GM10266 (cell line): ENCODE results near the gene DSCAM.

Experiments used
- DNase-seq: peaks from one replicate; pipeline ENCODE4 v3.0.0; 2012; ENCODE audit errors: extremely low spot score
- CTCF ChIP-seq: IDR thresholded peaks from 2 replicates; pipeline ENCODE4 v1.5.1; 2012; ENCODE audit warnings: mild to moderate bottlenecking, low read depth; ENCODE audit not compliant: control insufficient read depth, insufficient read depth; ENCODE audit errors: missing control alignments

Gene DSCAM

DNA sequence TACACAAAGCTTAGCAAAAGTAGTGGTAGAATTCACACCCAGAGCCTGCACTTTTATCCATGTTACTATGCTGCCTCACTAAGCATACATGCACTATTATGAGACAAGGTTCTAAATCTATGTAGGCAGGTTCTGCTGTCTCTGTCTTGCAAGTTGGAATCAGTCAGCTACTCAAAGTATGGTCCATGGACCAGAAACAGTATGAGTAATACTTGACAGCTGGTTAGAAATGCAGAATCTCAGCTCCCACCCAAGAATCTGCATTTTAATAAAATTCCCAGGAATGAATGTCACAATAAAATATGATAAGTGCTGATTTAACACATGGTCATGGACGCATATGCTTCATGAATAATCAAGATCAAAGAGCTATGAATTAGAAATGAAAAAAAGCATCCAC is 50.5 kb downstream of the DSCAM start:
- no peak for DNase-seq
- no peak for TF ChIP-seq CTCF

DNA sequence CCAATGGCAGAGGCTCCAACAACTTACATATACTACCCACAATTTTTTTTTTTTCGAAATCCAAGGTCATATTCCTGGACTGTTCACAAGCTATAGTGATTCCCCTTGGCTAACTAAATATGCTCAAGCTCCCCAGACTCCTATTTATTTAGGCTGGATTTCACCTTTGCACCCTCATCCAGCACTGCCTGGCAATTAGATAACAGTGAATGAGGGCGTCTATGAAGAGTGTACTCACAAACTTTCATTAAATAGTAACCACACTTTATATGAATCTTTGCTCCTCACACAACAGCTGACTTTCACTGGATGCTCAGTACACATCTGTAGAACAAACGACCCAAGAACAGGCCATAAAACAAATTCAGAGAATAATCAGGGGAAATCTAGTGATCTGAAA is 51.6 kb downstream of the DSCAM start:
- no peak for DNase-seq
- TF ChIP-seq CTCF, result no peak

DNA sequence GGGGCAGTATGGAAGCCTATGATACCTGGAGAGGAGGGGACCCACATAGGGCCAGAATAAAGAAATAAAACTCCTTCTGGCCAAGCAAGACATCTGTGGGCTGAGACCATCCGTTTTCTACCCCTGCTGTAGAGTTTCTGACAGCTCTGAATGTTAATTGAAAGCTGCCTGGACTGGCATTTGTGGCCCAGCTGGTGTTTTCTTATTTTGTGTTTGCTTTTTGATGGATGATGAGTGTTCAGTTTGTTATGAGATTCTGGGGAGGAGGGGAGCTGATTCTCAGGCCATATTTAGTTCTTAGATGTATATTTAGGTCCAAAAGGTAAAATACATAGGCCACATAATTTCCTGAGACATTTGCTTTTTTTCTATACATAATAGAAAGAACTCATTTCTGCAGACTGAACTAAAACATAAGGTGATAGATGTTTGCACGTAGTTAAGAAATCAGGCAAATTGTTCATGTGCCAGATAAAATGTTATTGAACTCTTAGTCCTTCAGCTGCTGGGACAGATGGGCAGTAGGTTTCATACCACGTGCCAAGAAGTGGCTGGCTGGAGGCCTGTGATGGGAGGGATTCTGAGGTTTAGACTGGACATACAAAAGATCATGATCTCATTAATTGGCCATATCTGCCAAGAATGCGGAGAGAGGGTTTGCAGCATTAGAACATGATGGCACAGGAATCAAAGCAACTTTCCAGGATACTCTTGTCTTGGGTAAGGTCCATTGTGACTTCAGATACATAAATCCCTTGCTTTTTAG is 54.1 kb downstream of the DSCAM start:
- no peak for DNase-seq
- no peak for TF ChIP-seq CTCF

DNA sequence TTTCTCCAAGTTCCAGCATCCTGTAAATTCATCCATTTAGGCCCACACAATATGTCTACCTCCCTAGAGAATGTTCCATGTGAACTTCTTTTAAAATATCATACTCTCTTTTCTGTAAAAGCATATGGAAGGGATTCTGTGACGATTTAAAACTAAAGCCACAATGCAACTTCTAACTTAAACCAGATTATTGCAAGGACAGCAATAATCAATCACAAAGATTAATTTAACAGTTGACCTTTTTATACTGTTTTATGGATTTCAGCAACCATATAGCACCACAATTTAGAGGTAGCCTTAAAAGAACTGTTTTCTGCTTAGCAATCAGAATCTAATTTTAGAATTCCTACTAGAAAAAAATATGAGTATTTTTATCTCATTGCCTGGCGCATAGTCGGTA is 58.3 kb downstream of the DSCAM start:
- no peak for TF ChIP-seq CTCF

GRCh38 chr21:40783404-40783803 is 63.6 kb downstream of the DSCAM start:
- no peak for TF ChIP-seq CTCF
- DNase-seq, result no peak

More for the DNA sequence above, 58.3 kb downstream of the DSCAM start:
- DNase-seq, result no peak

GRCh38 chr21:40770435-40771055 is 76.4 kb downstream of the DSCAM start:
- no peak for DNase-seq
- TF ChIP-seq CTCF, result no peak

GRCh38 chr21:40769231-40769630 is 77.7 kb downstream of the DSCAM start:
- DNase-seq, result no peak

More at GRCh38 chr21:40769231-40769630, 77.7 kb downstream of the DSCAM start:
- no peak for TF ChIP-seq CTCF
